Glomerular endothelial cell (primary cell): Measurements from ENCODE around the gene SLC25A42. TPM values are rescaled to one million over a fixed set of nuclear protein-coding genes. Genes with fewer than 3 reads are reported as not detected.

ENCODE experiments used
- DNase-seq: peaks from one replicate; pipeline ENCODE4 v3.0.0-alpha.2; 2011; ENCODE audit warnings: low read depth, low spot score; ENCODE audit errors: extremely low read depth
- total RNA-seq: library from RNA; depleted of rRNA; stranded (reverse); fragments of >200 nt; gene quantifications from 2 replicates; pipeline ENCODE4 v1.2.3, GENCODE V29; 2015

The SLC25A42 gene
- total RNA-seq, 1 donor from 2014 or later, result 6.8 TPM

GRCh38 chr19:19067276-19068072, 3.7 kb downstream of the SLC25A42 start:
- DNase-seq, result no peak

GRCh38 chr19:19068659-19069654, 5.2 kb downstream of the SLC25A42 start:
- no peak for DNase-seq

GRCh38 chr19:19071897-19072296, 8.1 kb downstream of the SLC25A42 start:
- no peak for DNase-seq

DNA sequence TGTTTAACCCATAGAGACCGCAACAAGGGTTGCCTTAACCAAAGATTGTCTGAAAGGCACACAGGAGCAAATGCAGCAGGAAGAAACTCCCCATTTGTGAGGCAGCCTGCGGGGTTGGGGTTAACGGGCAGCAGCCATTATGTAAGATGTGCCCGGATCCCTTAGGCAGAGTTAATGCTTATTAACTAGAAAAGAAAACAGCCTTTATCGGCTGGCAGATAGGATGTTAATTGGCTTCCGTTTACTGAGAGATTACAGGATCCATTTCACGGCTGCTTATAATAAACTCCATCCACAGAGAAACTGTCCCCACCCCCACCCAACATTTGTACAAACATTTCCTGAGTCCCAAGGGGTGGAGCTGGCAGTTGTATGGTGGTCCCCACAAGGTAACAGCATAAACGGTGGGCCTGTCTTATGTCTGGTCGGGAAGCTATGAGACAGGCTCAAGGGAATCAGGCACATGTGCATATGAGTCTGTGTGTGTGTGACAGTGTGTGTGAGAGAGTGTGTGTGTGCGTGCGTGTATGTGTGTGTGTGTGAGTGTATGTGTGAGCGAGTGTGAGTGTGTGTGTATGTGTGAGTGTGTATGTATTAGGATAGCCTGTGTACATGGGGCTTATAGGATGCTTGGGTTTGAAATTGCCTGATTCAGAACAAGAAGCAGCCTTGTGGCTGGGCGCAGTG, 10.5 kb downstream of the SLC25A42 start:
- DNase-seq, result no peak

DNA sequence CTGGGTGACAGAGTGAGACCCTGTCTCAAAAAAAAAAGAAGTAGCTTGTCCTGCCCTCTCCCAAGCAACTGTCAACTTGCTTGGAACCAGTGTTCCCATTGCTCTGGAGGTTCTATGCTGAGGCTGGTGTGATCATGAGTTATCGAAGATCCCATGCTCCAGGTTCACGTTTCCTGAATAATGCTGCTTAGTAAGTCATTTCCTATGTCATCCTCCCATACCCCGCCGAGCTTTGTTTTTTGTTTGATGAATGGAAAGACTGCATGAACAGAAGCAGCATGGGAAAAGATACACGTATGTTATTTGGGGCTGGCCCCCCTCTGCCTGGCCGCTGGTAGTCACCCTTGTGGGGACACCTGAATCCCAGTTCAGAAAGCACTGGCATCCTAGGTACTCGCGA, 11.3 kb downstream of the SLC25A42 start:
- no peak for DNase-seq

- DNase-seq, result no peak
Observed at GRCh38 chr19:19076476-19076875, 12.7 kb downstream of the SLC25A42 start.

DNA sequence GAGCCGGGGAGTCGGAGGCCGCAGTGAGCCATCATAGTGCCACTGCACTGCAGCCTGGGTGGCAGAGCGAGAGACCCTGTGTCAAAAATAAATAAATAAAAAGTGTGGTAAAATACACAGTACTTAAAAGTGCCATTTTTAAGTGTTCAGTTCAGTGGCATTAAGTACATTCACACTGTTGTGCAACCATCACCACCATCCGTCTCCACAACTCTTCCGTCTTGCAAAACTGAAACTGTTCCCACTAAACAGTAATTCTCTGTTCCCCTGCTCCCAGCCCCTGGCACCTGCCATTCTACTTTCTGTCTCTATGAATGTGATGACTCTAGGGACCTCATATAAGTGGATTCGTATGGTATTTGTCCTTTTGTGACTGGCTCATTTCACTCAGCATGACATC, 13.3 kb downstream of the SLC25A42 start:
- DNase-seq, result no peak

DNA sequence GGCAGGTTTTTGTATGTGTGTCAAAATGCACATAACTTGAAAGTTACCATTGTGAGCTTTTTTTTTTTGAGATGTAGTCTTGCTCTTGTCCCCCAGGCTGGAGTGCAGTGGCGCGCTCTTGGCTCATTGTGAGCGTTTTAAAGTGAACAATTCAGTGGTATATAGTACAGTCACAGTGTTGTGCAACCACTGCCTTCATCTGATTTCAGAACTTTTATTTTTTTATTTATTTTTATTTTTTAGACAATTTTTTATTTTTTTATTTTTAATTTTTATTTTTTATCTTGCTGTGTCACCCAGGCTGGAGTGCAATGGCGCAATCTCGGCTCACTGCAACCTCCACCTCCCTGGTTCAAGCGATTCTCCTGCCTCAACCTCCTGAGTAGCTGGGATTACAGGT, 15.0 kb downstream of the SLC25A42 start:
- DNase-seq, result no peak

DNA sequence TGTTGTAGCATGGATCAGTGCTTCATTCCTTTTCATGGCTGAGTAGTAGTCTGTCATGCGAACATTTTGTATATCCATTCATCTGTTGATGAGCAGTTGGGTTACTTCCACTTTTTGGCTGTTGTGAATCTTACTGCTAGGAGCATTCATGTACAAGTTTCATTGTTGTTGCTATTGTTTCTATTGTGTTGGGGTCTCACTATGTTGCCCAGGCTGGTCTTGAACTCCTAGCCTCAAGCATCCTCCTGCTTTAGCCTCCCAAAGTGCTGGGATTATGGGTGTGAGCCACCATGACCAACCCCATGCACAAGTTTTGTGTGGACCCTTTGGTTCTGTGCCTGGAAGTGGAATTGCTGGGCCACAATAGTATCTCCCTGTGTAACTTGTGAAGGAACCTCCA, 15.8 kb downstream of the SLC25A42 start:
- DNase-seq, result no peak

DNA sequence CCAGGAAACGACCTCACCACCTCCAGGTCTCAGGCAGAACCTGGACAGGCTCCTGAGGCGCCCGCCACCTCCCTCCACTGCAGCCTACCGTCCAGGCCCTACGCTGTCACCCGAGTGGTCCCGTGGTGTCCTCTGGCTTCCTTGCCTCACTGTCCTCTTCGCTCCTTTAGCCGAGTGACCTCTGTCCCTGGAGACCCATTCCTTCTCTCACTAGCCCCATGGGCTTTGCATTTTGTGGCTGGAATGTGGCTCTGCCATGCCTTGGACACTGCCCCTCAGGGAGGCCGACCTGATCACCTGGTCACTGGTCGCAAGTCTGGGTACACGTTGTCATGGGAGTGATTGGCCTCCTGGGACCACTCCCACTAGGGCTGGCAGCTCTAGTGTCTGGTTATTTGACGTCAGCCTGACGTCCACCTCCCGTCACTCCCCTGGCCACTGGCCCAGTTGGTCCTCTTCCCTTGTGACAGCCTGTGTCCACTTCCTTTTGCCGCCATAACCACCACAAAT, 17.9 kb downstream of the SLC25A42 start:
- DNase-seq, result no peak

GRCh38 chr19:19083413-19084178, 19.8 kb downstream of the SLC25A42 start:
- no peak for DNase-seq

DNA sequence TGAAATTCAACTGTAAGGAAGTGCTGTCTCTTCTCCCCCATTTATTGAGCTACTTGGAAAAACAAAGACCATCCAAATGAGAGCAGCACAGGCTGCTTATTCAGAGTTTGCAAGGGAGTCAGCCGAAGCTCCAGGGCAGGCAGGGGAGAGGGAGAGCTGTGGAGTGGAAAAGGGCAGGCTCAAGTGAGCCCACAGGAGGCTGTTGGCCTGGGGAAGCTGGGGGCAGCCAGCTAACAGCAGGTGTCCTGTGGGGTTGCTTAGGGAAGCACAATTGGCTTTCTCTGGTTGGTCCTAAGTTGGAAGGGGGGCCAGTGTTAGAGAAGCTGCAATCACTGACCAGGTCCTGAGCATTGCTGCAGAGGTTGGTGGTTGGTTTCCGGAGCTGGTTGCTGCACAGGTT, 23.9 kb downstream of the SLC25A42 start:
- DNase-seq, result no peak

DNA sequence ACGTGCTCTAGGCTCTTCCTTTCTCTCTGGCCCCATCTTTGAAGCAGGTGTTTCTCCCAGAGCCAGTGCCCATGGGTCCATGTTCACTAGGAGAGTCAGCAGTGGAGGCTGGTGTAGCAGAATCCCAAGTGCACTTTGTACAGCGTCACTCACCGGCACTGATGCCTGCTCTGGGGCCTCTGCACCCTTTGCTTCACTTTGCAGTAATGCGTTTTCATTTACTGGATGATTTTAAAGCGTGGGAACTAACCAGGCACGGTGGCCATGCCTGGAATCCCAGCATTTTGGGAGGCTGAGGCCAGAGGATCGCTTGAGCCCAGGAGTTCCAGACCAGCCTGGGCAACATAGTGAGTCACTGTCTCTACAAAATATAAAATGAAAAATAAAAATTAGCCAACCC, 30.7 kb downstream of the SLC25A42 start:
- DNase-seq, result no peak

GRCh38 chr19:19095691-19096090, 31.9 kb downstream of the SLC25A42 start:
- DNase-seq, result no peak

DNA sequence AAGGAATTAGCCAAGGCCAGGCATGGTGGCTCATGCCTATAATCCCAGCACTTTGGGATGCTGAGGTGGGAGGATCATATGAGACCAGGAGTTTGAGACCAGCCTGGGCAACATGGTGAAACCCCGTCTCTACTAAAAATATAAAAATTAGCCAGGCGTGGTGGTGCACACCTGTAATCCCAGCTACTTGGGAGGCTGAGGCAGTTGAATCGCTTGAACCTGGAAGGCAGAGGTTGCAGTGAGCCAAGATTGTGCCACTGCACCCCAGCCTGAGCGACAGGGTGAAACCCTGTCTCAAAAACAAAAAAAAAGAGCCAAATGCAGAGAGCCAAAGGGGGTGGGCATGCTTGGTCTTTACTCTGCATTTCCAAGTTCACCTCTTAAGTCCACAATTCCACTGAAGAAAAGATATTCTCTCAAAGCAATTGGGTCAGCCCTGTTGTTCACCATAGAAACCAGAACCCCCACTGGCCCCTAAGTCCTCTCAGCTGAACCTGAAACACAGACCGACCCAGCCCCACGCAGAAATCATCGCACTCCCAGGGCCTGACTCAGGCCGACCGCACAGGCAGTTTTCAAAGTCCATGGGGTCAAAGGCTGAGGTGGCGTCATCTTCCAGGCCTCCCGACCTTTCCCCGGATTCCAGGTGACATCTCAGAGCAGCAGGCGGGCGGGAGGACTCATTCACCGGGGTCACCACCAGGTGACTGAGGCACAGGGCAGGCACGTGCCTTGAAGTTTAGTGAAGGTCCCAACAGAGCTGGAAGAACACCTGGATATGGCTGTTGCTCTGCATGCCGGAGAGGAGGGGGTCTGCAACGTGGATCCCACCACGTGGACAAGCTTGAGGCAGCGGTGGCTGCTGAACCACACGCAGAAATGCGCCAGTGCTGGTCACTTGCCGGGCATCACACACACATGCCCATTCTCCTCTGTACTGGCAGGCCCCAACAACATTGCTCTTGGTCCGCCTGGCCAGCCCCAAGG, 33.1 kb downstream of the SLC25A42 start:
- DNase-seq, result no peak

- no peak for DNase-seq
Observed at GRCh38 chr19:19098084-19098702, 34.4 kb downstream of the SLC25A42 start.

DNA sequence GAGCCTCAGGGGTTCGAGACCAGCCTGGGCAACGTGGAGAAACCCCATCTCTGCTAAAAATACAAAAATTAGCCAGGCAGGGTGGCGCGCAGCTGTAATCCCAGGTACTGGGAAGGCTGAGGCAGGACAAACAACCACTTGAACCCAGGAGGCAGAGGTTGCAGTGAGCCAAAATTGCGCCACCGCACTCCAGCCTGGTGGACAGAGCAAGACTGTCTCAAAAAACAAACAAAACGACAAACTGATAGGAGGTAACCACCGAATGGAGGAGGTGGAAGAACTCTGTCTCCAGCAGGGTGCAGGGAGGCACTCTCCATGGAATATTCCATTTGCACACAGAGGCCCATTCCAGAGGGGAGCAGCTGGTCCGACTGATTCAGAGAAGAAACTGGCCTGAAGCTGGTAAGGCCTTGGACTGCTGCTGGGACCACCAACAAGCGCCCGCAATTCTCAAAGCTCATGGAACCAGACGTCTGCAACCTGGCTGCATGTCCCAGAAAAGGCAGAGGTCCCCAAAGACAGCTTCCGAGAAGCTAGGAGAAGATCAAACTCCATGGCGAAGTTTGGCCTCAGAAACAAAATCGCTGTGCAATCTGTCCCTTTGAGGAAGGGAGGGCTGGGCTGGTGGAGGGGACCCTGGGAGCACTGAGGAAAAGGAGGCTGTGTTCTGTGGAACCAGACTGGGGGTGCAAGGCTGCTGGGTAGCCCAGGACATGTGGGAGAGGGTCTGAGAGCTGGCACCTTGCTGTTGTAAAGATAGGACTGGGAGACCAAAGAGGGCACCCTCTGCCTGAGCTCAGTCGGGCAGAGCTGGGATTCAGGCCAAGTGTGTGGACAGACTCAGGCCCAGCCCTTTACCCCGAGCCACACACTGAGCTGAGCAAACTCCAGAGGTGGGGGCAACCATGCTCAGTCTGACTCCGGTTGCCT, 35.2 kb downstream of the SLC25A42 start:
- no peak for DNase-seq
